Activated CD4-positive, CD25-positive, alpha-beta regulatory T cell treated with anti-CD3 and anti-CD28 coated beads, Interleukin-2, amount 50 U/mL, for 24 hours (primary cell): ENCODE results near the gene GTF3C6.
"Not testable (repeated sequence)": the region's sequence is repeated elsewhere in the genome, so short reads cannot be mapped to it uniquely, and the experiment has no call there.

ENCODE experiments used
- ATAC-seq, 2 donors: fragments of 150-1000 bp; cut with Tn5 transposase; one replicate each; pipeline ENCODE4 v1.10.0; 2021; ENCODE audit warnings: mild to moderate bottlenecking in 1 of 2, moderate library complexity in 1 of 2

The GTF3C6 gene

GRCh38 chr6:110980227-110980626 lies 21.7 kb downstream of the GTF3C6 start:
- no peak for ATAC-seq

DNA sequence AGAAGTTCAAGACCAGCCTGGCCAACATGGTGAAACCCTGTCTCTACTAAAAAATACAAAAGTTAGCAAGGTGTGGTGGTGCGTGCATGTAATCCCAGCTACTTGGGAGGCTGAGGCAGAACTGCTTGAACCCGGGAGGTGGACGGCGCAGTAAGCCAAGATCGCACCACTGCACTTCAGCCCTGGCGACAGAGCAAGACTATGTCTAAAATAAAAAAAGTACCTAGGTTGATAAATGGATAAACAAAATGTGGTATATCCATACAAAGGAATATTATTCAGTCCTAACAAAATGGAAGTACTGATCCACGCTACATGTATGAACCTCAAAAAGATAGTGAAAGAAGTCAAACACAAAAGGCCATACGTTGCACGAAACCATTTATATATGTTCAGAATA lies 22.1 kb downstream of the GTF3C6 start:
- ATAC-seq: no peak

DNA sequence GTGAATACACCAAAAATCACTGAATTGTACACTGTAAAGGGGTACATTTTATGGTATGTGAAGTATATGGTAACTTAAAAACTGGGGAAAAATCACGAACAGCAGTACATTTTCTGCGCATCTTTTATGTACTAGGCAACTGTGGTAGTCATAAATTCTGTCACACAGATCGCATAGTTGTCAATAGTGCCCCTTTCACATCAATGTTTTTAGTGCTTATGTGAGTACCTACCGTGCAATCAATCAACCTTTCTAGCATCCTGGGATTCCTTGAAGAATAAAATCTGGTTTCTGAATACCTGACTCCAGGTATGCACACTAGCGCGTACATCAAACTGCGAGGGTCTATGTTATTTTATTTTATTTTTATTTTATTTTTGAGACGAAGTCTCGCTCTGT lies 22.7 kb downstream of the GTF3C6 start:
- ATAC-seq: no peak

DNA sequence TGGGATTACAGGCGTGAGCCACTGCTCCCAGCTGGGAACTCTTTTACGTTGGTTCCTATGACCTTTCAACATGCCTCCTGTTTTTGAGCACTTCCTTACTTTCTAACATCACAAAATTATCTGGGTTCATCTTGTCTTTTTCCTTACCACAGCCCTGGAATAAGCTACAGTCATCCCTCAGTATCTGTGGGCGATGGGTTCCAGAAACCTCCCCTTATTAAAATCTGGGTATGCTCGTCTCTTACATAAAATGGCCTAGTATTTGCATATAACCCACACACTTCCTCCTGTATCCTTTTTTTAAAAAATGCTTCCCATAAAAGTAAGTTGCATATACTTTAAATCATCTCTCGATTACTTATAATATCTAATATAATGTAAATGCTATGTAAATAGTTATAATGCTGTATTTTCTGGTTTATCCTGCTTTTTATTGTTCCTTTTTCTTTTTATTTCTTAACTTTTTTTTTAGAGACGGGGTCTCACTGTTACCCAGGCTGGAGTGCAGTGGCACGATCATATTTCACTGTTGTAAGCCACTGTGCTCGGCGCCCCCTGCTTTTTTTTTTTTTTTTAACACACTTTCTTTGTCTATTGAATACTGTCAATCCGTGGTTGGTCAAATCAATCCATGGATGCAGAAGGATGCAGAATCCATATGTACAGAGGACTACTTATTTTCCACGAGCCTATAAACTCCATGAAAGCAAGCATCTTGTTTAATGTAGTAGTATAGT lies 32.5 kb downstream of the GTF3C6 start:
- no peak for ATAC-seq

DNA sequence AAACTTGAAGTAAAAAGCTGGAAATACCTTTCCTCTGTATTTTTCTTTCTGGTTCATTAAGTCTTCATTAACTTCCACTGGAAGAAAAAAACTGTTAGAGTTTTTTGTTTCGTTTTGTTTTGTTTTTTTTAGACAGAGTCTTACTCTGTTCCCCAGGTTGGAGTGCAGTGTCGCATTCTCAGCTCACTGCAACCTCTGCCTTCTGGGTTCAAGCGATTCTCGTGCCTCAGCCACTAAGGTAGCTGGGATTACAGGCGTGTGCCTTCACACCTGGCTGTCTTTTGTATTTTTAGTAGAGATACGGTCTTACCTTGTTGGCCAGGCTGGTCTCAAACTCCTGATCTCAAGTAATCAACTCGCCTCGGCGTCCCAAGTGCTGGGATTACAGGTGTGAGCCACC lies 38.2 kb downstream of the GTF3C6 start:
- ATAC-seq: no peak

- no peak for ATAC-seq
Observed at GRCh38 chr6:110999634-111000270, 41.2 kb downstream of the GTF3C6 start.

- no peak for ATAC-seq
Observed at GRCh38 chr6:111002350-111002749, 43.8 kb downstream of the GTF3C6 start.

GRCh38 chr6:111011360-111012142 lies 53.0 kb downstream of the GTF3C6 start:
- ATAC-seq: no peak

DNA sequence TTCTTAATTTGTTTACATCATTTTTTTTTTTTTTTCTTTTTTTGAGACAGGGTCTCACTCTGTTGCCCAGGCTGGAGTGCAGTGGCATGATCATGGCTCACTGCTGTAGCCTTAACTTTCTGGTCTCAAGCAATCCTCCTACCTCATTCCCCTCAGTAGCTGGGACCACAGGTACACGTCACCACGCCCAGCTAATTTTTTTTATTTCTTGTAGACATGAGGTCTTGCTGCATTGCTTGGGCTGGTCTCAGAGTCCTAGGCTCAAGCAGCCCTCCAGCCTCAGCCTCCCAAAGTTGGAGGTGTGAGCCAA lies 53.6 kb downstream of the GTF3C6 start:
- no peak for ATAC-seq

GRCh38 chr6:111012520-111012919 lies 54.0 kb downstream of the GTF3C6 start:
- ATAC-seq: not testable (repeated sequence)

GRCh38 chr6:111013144-111013915 lies 54.8 kb downstream of the GTF3C6 start:
- no peak for ATAC-seq

DNA sequence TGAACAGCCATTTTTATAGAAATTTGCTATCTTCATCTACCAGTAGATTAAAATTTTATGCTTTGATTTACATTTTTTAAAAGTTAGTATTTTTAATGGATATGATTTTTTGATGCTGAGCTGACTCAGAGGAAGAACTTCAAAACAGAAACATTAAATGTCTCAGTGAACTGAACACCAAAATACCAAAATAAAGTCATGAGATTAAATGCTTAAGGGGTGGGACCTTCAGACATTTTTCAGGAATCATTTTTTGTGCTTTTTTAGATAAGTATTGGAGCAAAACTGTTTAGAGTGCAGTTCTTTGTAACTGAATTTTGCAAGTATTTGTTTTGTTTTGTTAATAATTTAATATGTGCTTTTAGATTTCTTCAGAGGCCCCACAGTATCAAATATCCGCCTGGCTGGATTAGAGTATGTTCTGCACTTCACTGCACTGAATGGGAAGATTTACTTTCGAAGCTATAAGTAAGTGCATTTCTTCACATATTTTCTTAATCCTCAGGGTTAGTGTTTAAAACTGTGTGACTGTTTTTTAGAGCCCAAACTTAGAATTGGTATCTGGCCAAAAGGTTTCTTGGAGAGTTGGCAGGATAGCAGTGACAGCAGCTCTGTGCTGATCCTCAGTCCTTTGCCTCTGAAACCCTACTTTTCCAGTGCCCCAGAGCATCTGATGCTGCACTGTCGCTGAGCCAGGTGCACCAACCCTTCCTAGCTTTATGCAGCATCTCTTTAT lies 57.1 kb downstream of the GTF3C6 start:
- ATAC-seq: no peak

DNA sequence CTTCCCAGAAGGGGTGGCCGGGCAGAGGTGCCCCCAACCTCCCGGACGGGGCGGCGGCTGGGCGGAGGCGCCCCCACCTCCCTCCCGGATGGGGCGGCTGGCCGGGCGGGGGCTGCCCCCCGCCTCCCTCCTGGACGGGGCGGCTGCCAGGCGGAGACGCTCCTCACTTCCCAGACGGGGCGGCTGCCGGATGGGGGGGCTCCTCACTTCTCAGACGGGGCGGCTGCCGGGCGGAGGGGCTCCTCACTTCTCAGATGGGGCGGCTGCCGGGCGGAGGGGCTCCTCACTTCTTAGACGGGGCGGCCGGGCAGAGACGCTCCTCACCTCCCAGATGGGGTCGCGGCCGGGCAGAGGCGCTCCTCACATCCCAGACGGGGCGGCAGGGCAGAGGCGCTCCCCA lies 58.7 kb downstream of the GTF3C6 start:
- ATAC-seq: not testable (repeated sequence)
